ENCODE measurements around the gene ATXN7.

The ATXN7 gene

GRCh38 chr3:63864965-63865327, 1.3 kb downstream of the ATXN7 start:
- no peak for DNase-seq (ENCODE audit: low spot score)

GRCh38 chr3:63867225-63867624, 3.6 kb downstream of the ATXN7 start:
- DNase-seq (ENCODE audit: low spot score): no peak

DNA sequence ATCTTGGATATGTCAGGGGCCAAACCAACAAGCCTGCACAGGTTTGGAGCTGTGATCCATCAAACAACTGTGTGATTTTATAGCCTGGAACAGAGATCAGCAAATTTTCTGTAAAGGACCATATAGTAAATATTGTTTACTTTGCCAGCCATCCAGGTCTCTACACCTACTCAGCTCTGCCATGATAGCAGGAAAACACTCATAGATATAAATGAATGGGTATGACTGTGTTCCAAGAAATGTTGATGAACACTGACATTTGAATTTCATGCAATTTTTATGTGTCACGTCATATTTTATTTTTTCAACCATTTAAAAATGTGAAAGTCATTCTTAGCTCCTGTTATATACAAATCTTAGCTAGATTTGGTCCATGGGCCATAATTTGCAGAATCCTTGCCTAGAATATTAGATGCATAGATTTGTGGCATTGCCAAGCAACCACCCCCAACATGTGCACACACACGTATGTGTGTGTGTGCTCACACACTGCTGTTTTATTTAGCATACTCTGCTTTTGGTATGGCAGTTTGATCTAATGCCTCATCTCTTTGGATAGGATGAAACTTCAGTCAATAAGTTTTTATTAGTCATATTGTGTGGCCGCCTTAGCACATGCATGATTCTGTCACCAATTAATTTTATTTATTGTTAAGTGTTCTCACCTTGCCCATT, 6.4 kb downstream of the ATXN7 start:
- no peak for DNase-seq (ENCODE audit: low spot score)

DNA sequence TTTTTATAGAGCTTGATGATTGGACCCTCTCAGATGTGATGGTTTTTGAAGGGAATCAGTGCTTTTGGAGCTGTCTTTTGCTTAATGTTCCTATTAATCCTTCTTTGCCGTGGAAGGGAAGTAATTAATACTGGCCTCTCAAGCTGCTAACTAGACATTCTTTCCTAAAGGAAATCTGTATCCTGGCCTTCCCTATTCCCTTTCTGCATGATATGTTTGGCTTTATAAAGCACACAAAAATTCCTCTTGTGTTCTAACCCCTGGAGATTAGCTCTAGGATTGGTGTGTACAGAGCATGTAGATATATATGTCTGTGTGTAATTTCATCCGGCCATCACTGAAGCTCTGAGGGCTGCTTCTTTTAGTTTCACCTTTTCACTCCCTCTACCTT, 6.9 kb downstream of the ATXN7 start:
- DNase-seq (ENCODE audit: low spot score): no peak

DNA sequence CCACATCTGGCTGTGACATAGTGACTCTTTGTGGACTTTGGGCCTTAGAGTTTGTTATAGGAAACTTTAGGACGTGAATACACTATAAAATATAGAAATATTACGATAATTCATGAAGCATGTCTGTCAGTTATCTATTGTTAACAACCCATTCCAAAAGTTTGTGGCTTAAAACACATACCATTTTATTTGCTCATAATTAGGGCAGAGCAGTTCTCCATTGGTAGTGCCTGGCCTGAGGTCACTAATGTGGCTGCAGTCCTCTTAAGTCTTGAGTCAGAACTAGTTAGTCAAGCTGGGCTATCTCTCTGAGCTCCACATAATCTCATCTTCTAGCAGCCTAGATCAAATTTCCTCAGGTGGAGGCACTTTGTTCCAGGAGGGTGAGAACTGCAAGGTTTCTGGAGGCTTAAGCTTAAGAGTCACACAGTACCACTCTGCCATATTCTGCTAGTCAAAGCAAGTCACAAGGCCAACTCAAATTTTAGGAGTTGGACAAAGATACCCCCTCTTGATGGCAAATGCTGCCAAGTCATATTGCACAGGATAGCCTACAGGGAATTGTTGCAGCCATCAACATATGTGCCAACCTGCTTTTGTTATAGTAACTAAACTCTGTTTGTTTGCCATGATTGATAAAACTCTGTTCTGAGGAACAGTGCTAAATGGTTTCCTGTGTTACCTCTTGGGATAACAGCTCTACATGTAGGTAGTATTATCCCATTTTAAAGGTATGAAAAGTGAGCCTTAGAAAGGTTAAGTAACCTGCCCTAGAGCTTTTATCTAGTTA, 8.7 kb downstream of the ATXN7 start:
- DNase-seq (ENCODE audit: low spot score): peak; percentile 61

GRCh38 chr3:63874769-63875168, 11.1 kb downstream of the ATXN7 start:
- no peak for DNase-seq (ENCODE audit: low spot score)

DNA sequence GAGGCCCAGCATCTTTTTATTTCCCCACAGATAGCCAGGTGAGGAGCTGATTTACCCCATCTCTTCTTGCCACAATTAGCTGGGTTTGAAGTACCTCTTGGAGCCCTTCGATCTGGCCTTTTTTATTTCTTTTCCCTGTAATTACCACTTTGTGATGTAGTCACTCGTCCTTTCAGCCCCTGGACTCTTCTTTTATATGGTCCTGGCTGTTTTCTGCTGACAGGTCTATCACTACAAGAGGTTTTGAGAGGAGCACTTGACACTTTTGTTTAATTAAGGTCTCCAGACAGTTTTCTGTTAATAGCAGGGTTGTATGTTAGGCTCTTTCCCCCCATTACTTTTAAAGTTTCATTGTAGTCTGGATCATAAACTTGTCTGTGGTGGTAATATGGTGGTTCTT, 11.8 kb downstream of the ATXN7 start:
- no peak for DNase-seq (ENCODE audit: low spot score)

GRCh38 chr3:63876260-63876659, 12.6 kb downstream of the ATXN7 start:
- DNase-seq (ENCODE audit: low spot score): no peak

- DNase-seq (ENCODE audit: low spot score): peak; percentile 48
These were observed 14.2 kb downstream of the ATXN7 start for GRCh38 chr3:63877737-63878393.

DNA sequence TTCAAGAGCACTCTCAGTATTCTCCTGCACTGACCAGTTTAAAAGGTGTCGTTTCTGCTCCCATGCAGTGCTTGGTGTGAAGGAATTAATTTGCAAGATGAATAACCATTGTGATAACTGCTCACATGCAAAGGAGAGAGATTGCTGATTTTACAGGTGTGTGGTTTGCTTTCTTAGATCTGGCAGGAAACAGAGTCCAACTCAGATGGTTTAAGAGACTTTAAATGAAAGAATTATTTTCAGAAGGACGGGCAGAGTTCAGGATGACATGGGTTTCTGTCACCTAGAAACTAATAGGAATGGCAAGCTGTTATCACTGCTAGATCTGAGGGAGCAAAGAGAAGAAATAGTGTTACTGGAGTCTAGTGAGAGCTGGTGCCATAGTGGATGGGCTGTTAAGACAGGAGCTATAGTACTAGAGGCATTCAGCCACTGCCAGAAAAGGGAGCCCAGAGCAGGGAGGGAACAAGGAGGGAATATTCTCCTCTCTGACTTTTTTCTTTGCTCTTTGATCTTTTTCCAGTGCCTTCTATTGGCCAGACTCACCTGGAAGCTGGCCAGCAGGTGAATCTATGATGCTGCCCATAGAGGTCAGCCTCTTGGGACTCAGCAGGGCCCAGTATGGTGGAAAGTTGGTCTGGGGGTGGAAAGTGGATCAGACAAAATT, 14.9 kb downstream of the ATXN7 start:
- no peak for DNase-seq (ENCODE audit: low spot score)

GRCh38 chr3:63880653-63881052, 17.0 kb downstream of the ATXN7 start:
- DNase-seq (ENCODE audit: low spot score): no peak

DNA sequence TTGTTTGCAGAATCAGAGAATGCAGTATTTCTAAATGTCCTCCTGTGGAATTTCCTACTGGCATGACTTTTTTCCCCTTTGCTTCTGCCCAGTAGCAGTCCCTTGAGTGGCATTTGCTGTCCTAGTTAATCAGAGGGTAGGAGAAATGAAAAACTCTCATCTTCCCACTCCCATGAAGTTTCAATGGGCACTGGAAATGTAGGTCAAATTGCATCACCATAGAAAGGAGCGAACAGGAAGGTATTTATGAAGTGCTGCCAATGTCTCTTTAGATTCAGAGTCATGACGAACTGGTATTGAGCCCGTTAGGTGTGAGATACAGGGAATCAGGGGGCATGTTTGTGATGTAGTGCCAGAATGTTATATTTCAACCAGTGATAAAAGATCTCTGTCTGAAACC, 23.2 kb downstream of the ATXN7 start:
- no peak for DNase-seq (ENCODE audit: low spot score)

DNA sequence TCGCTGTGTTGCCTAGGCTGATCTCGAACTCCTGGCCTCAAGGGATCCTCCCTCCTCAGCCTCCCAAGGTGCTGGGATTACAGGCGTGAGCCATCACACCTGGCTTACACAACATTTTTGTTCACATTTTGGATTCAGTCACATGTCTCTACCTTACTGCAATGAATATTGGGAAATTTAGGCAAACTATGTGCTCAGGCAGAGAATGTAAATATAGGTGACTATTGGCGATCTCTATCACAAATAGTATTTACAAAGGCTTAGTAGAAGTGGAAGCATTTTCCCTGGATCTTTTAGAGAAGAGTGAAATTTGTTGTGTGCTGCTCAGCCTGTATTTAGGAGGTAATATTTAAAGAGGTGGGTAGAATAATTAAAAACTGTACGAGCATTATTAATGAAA, 27.9 kb downstream of the ATXN7 start:
- no peak for DNase-seq (ENCODE audit: low spot score)

DNA sequence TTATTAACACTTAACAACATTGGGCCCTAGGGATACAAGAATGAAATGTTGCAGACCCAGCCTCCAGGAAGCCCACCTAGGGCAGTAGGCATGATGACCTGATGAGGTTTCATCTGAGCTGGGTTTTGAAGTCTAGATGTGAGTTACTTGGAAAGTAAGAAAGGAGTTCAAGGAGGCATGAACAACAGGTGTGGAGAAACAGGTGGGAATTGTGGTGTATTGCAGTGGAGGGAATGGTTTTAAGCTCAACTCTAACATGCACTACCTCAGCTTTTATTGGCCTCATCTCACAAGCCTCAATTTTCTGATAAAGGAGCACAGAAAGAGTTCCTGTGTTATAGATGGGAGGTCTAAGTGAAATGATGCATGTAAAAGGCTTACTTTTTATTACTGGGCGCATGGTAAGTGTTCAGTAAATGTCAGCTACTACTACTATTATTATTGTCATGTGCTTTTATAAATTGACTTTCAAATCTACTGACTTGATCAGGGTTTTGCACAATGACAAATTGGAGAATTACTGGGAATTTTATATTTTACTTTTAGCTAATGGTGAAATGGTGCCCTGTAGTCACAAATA, 29.2 kb downstream of the ATXN7 start:
- no peak for DNase-seq (ENCODE audit: low spot score)

DNA sequence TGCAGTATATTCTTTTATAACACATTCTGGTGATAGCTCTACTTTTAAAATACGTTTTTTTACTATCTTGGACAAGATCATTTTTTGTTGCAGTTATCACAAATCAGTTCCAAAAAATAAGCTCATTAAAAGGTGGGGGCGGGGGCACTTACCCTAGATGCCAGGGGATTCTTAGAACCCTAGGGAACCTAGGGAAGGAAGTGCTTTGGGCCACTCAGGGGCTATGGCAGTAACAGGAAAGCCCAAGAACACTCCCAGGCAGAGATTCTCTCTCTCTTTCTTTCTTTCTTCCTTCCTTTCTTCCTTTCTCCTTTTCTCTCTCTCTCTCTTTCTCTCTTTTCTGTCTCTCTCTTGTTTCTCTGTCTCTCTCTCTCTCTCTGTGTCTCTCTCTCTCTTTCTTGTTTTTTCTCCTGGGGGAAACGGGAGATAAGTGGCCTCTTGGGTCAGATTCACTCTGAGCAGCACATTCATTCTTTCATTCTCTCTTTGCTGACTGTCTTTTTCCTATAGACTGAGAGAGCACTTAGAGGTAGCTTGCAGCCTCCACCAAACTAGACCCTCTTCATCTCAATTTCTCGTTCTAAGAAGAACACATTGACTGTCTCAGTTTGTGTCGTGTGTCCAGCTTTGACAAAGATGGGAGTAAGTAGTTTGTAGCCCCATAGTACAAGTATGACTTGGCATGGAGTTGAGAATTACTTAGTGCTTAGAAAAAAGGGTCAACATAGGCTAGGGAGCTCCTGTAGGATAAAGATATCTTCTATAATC, 31.9 kb downstream of the ATXN7 start:
- no peak for DNase-seq (ENCODE audit: low spot score)

- DNase-seq (ENCODE audit: low spot score): no peak
These were observed 32.8 kb downstream of the ATXN7 start for GRCh38 chr3:63896332-63897030.

DNA sequence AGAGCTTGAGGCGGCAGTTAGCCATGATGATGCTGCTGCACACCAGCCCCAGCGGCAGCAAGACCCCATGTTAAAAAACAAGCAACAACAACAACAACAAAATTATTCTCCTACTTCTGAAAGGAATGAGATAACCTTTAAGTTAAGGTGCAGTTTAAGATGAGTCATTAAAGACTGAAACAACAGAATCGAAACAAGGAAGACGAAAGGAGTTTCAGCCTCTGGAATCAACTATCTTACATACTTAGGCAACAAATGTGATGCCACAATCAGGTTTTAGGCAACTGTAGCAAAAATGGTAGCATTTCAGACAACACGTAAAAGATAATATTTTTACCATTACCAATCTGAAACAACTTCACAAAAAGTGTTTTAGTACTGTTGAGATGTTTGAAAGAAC, 36.3 kb downstream of the ATXN7 start:
- DNase-seq (ENCODE audit: low spot score): no peak

- no peak for DNase-seq (ENCODE audit: low spot score)
These were observed 36.8 kb downstream of the ATXN7 start for GRCh38 chr3:63900459-63900858.

DNA sequence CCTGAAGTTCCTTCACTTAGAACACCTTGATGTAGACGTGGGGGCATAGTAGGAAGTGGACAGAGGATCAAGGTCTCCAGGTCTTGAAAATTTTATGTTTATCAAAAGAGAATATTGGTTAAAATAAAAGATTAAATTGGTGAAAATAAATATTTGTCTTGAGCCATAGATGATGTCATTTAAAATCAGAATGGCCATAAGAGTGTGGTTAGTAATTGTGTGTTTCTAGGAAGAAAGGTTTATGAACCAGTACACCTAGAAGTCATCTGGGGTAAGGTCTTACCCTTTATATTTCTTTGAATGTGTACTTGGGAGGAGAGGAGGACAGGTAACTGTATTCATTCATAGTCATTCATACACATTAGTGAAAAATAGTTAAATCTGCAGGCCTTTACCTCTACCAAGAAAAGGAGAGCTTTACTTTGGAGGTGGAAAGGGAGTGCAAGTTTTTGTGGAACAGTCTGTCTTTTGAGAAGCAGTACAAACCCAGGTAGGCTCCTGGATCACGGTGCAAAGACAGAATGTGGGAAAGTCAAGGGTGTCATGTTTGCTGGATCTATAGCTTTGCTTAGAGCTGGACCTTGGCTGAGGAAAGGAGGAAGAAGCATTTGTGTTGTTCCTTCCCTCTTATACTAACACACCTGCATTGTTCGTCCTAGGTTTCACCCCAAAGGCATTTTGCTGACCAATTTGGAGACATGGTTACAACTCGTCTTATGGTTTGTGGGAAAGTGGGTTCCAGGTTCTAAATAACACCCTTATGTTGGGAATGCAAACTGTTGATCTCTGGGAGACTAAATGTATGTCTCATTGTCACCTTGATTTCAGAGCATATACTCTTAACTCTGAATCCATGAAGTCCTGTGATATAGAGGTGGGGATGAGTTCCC, 42.3 kb downstream of the ATXN7 start:
- DNase-seq (ENCODE audit: low spot score): no peak
